SH-SY5Y (cell line): ENCODE measurements around the gene ADGRG6.

ENCODE experiments used
- GATA2 ChIP-seq: IDR thresholded peaks from 2 replicates; pipeline ENCODE4 v1.6.1; 2011; ENCODE audit warnings: mild to moderate bottlenecking, low read depth, low read length
- GATA3 ChIP-seq: IDR thresholded peaks from 2 replicates; pipeline ENCODE4 v1.6.1; 2011; ENCODE audit warnings: low read depth, mild to moderate bottlenecking, low read length, moderate library complexity

Gene ADGRG6

DNA sequence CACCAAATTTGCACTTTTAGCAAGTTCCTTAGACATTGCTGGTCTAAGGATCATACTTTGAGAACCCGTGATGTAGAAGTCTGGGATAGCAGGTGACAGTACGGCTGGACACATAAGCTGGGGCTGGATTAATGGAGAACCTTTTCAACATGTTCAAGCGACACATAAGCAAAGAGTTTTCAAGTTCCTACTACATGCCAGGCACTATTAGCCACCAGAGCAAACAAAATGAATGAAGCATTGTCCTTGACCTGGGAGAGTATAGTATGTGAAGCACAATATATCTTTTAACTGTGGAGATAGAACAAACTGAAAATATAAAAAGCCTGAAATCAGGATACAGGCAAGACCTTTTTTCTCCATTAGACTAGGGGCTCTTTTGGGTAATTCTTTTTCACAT lies 102.9 kb downstream of the ADGRG6 start:
- TF ChIP-seq GATA3 (no peak), GATA2 (no peak)

- no peak for TF ChIP-seq GATA2
- TF ChIP-seq GATA3: no peak
These were observed 104.3 kb downstream of the ADGRG6 start for GRCh38 chr6:142406131-142406530.

- TF ChIP-seq GATA3 (no peak), GATA2 (no peak)
These were observed 106.0 kb downstream of the ADGRG6 start for GRCh38 chr6:142407685-142408273.

- no peak for TF ChIP-seq GATA3
- no peak for TF ChIP-seq GATA2
These were observed 106.6 kb downstream of the ADGRG6 start for GRCh38 chr6:142408409-142408808.

DNA sequence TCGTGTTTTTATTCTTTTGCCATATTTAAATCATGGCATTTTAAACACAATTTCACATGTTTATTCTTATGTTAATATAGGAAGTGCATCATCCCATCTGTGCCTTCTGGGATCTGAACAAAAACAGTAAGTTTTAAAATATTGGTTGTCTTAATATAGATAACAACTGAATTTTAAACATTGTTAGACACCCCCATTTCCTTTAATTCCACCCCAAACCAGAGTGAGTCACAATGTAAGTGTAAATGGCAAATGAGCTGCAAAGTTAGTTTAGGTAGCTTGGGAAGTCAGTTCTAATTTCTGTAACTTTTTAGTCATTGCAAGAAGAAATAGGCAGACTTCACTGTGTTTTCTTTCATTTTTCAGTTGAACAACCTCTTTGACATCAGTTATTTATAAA lies 108.0 kb downstream of the ADGRG6 start:
- TF ChIP-seq GATA3 (no peak), GATA2 (no peak)

GRCh38 chr6:142411145-142411544 lies 109.3 kb downstream of the ADGRG6 start:
- TF ChIP-seq GATA3 (no peak), GATA2 (no peak)

- TF ChIP-seq GATA3 (no peak), GATA2 (no peak)
These were observed 110.4 kb downstream of the ADGRG6 start for GRCh38 chr6:142412241-142412640.

DNA sequence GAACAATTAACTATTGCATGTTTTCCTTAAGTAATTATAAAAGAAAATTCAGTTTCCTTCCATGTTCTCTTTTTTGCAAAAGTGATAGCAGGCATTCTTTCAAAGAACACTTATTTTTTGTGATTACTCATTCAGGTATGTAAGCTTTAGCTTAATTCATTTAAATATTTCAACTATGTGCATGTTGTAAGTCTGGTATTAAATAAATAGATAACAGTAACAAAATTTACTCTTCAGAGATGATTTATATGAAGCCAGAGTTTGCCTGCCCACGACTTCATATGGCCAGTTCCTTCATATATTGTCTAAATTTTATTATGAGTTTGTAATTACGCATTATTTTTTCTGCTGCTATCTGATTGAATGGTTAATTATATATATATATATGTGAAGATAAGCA lies 110.9 kb downstream of the ADGRG6 start:
- no peak for TF ChIP-seq GATA3
- TF ChIP-seq GATA2: no peak

DNA sequence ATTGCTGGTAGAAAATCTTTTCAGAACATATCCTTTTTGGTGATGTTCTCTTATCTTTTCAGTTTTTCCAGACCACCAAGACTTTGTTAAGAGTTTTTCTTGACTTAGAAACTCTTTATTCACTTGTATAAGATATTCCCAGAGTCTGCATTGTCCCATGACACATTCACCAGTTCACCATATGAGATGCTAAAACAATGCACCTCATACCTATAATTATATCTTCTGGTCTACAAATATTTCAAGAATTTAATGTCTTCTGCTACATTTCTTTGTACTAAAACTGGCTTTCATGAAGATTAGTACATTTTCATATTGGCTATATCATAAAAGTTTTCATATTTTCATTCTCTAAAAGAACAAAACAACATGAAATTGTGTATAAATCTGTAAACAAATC lies 111.3 kb downstream of the ADGRG6 start:
- TF ChIP-seq GATA3 (no peak), GATA2 (no peak)

- TF ChIP-seq GATA3 (no peak), GATA2 (no peak)
These were observed 112.8 kb downstream of the ADGRG6 start for GRCh38 chr6:142414462-142415250.

- TF ChIP-seq GATA3: no peak
- TF ChIP-seq GATA2: no peak
These were observed 114.4 kb downstream of the ADGRG6 start for GRCh38 chr6:142416179-142416578.

DNA sequence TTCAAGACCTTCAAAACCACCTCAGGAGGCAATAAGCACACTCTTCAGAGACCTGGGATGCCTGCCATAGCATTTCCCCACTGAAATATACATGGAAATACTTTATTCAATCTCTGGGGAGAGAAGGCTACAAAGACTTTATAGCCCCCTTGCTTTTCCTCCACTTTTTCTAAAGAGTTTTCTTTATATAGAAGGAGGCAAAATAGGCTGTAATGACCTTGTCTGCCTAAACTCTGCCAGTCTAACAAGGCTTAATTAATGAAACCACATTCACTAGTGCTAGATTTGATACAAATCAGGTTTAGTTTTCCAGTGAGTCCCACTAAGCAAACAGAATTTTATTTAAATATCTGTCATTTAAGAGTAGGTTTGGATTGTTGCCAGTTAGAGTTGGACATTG lies 114.9 kb downstream of the ADGRG6 start:
- no peak for TF ChIP-seq GATA3
- TF ChIP-seq GATA2: no peak

GRCh38 chr6:142417331-142417750 lies 115.5 kb downstream of the ADGRG6 start:
- no peak for TF ChIP-seq GATA2
- TF ChIP-seq GATA3: no peak

DNA sequence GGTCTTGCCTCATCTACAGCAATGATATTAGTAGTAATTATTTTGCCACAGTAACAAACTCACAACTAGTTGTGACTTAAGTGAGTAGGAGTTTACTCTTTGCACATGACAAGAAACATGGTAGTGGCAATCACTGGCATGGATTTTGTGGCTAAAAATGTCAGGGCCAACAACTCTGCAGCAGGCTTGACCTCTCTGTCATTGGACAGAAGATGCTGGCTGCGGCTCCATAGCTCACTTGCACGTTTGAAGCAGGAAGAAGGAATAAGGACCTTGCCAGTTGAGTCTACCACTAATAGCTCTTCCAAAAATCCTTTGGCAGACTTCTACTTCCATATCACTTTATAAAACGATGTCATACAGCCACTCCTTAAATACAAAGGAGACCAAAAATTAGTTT lies 117.3 kb downstream of the ADGRG6 start:
- TF ChIP-seq GATA3 (no peak), GATA2 (no peak)

- TF ChIP-seq GATA2 (no peak), GATA3 (no peak)
These were observed 119.0 kb downstream of the ADGRG6 start for GRCh38 chr6:142420802-142421201.
